Mucosa of gallbladder (tissue), 1 donor: ENCODE measurements around the gene RALB. TPM values are rescaled to one million over a fixed set of nuclear protein-coding genes. Genes with fewer than 3 reads are reported as not detected.
"Not testable (repeated sequence)": the region's sequence is repeated elsewhere in the genome, so short reads cannot be mapped to it uniquely, and the experiment has no call there.

Source experiments
- DNase-seq: peaks from one replicate; pipeline ENCODE4 v3.0.0-alpha.2; 2020; ENCODE audit warnings: low spot score
- total RNA-seq: library from RNA; stranded (reverse); gene quantifications from one replicate; pipeline ENCODE4 v1.2.1, GENCODE V29; 2021
- donor health status: DM: no; HTN: no; CAD: no.

RALB gene
- total RNA-seq, 1 donor from 2014 or later, result 48.1 TPM

DNA sequence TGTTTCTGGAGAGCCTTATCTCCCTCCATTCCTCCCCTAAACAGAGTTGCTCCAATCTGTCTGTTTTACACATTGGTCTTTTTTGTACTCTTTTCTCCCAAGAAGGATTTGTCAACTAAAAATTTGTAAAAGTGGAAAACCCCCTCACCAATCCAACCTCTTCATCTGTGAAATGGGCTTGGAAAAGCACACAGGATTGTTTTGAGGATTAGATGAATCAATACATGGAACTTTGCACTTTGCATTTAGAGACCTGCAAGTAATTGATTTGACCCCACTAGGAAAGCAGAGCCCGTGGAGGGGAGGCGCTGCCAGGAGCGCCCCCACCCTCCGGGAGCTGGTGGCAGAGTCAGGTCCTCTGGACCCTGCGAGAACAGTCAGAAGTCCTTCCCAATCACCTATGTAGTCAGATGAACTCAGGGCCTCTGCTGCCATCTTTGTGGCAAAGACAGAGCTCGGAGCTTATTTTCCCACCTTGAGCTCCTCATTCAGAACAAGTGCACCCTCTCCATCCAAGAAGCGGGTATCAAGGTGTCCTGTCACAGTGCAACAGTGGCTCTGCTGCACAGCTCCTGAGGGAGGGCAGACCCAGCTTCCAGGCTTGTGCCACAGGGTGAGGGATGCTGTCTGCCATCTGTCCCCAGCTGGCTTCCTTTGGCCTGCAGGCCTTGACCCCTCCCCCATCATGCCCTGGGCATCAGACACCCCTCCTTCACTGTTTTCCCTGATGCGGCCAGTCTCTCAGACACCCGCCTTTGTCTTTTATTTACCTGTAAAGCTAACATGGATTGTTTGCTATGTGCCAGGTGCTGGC is 27.7 kb upstream of the RALB start:
- no peak for DNase-seq

DNA sequence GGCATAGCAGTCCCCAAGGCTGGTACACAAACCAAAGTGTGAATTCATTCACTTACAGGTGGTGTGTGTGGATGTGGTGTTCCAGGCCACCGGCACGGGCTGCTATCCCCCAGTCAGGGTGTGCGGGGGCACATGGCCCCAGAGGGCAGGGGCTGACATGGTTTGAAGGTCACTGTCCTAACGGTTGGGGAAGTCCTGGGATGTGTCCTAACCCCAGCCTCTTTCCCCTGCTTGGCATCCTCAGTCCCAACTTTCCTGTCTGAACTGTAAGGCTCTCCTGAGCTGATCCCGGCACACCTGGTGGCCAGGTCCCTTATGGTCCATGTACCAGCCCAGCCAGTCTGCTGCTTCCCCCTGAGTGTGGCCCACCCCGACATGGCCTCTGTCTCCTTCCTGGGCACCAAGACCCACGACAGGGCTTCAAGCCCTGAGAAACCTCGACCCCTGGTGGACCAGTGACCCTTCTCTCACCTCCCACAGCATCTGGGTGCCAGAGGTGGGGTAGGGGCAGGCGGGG is 27.0 kb upstream of the RALB start:
- no peak for DNase-seq

DNA sequence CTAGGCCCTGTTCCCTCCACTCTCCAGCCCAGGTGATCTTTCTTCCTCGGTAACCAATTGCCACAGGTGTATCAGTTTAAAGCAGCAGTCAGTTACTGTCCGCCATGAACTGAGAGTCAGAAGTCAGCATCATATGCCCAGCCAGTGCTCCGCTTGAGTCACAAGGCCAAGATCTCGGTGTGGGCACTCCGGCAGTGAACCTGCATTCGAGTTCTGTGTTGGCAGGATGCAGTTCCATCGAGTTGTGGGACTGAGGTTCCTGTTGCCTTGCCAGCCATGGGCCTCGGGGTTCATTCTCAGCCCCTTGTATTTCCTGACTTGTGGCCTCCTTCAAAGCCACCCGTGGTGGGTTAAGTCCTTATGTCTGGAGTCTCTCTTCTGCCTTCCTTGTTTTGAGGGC is 26.3 kb upstream of the RALB start:
- no peak for DNase-seq

DNA sequence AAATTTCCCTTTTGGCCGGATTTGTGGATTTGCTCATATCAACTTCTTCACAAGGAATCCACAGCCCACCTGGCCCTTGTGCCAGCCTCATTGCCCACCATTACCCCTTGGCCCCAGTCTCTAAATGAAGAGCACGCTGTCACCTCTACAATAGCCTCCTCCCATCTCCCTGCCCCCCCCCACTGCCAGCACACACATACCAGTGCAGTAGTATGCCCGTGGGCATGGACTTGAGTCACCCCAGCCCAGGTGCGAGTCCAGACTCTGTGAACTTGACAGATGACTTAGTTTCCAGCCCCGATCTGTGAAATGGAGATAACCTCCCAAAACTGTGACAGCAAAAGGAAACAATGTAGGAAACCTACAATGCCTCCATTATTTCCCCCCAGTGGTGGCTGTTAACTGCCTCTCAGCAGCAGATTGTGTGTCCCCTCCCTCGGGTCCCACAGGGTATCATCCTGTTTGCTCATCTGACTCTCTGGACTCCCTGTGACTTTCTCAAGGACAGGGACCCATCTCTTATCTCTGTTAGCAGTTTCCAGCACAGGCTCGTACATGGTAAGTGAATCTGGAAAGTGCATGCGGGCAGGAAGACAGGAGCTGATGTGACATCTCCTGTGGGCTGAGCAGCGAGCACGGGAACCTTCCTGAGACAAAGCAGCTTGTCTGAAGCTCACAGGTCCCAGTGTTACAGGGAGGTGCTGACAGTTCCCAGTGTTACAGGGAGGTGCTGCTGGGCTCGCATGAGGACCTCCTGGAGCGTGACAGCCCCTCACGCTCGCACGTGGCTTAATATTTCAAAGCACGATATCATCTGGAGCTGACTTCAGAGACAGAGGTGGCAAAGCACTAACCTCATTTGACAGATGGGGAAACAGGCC is 25.3 kb upstream of the RALB start:
- DNase-seq, result no peak

- DNase-seq, result no peak
These were observed 24.1 kb upstream of the RALB start for GRCh38 chr2:120228503-120228902.

DNA sequence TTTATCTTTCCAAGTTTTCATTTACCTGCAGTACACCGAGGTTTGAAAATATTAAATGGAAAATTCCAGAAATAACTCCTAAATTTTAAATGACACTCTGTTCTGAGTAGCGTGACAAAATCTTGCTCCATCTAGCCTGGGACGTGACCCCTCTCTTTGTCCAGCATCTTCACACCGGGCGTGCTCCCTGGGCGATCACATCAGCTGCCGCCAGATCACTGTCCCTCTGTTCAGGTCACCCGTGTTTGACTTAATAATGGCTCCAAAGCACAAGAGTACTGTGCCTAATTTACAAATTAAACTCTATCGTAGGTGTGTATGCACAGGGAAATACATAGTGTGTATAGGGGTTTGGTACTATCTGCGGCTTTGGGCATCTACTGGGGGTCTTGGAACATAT is 23.3 kb upstream of the RALB start:
- DNase-seq, result no peak

GRCh38 chr2:120230515-120231471 is 21.9 kb upstream of the RALB start:
- DNase-seq, result no peak

DNA sequence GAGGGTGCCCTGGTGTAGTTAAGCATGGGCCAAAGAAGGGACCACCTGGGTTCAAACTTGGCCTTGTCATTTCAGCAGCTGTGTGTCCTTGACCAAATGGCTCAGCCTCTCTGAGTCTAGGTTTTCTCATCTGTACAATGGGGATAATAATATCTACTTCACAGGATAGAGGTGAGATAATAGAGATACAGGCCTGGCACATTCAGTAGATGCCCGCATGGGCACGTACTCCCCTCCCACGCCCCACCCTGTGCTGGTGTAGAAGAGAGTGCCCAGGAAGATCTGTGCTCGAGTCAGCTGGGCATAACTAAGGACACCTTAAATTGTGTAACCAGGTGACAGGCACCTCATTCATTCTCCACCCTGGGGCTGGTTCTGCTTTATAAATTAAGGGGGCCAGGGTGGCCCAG is 21.1 kb upstream of the RALB start:
- no peak for DNase-seq

- DNase-seq, result peak; percentile 32
These were observed 20.5 kb upstream of the RALB start for GRCh38 chr2:120231974-120232635.

DNA sequence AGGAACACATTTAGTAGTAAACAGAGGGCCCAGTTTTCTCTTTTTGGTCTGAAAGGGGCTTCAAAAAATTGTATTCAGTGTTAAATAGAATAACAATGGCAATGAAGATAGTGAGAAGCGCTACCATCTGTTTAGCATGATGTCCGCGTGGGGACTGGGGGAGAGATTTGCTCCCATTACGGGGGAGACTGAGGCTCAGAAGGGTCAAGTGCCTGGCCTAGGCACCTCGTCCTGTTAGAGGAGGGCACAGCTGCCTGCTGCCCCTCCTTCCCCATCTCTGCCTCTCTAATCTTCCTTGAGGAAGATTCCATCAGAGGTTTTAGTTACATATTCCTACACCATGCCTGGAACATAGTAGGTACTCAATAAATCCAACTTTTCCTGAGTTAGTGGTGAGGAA is 19.4 kb upstream of the RALB start:
- no peak for DNase-seq

- not testable (repeated sequence) for DNase-seq
These were observed 17.5 kb upstream of the RALB start for GRCh38 chr2:120235158-120235557.

DNA sequence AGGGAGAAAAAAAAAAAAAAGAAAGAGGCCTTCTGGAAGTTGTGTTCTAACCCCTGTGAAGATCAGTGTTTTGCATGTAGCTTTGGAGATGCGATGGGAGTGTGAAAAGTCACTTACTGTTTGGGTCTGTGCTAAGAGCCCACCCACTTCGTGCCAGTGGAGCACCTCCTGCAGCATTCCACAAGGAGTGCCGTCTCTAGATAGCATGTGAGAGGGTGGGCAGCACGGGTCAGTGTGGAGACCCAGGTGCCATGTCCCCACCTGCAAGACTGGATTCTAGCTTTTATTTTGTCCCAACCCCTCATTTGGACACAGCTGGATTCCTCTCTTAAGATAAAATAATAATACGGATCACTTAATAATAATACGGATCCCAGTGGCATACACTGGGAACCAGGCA is 17.0 kb upstream of the RALB start:
- no peak for DNase-seq

- no peak for DNase-seq
These were observed 16.3 kb upstream of the RALB start for GRCh38 chr2:120236316-120236715.

GRCh38 chr2:120236791-120237190 is 15.9 kb upstream of the RALB start:
- DNase-seq, result no peak

DNA sequence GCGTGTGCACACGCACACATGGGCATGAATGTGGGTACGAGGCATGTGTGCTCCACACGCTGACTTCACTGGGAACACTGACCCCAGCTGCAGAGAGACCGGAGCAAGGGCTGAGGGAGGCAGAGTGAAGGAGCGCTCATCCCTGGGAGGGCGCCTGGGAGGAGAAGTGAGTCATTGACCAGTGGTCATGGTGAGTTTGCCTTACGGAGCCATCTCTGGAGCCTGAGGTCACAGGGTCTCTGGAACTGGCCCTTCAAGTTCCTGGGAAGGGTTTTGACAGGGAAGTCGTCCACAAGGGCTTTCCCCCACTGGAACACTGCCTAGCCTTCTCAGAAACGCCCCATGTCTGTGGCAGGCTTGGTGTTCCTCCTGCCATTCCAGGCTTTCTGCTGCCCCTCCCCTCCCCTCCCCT is 15.2 kb upstream of the RALB start:
- no peak for DNase-seq

DNA sequence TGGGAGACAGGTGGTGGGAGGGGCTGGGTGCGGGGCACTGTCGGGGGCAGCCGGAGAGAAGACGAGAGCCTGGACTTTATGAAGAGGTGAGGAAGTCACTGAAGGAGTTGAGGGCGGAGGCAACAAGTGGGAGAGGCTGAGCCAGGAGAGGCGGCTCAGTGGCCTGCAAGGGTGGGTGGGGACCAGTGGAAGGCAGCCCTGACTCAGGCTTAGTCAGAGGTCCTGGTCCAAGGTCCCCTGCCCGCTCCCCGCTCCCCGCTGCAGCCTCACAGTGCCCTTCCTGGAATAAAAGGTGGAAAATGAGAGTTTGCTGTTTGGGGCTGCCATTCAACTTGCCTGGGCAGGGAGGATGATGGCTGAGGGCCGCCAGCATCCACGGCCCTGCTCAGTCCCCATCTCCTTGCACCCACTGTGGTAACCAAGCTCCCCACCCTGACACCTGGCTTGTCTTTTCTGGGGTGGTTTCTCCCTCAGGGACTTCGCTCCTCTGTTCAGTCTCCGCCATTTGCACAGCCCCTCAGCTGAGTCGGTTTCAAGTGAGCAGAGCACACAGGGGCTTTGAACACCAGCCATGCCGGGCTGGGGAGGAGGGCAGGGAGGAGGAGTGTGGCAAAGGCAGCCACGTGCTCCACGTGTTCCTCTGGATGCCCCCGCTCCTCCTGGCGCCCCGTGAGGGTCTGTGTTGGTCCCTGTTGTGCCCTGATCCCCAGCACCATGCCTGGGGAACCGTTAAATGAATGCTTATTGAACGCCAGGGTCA is 13.7 kb upstream of the RALB start:
- DNase-seq, result peak; percentile 60

DNA sequence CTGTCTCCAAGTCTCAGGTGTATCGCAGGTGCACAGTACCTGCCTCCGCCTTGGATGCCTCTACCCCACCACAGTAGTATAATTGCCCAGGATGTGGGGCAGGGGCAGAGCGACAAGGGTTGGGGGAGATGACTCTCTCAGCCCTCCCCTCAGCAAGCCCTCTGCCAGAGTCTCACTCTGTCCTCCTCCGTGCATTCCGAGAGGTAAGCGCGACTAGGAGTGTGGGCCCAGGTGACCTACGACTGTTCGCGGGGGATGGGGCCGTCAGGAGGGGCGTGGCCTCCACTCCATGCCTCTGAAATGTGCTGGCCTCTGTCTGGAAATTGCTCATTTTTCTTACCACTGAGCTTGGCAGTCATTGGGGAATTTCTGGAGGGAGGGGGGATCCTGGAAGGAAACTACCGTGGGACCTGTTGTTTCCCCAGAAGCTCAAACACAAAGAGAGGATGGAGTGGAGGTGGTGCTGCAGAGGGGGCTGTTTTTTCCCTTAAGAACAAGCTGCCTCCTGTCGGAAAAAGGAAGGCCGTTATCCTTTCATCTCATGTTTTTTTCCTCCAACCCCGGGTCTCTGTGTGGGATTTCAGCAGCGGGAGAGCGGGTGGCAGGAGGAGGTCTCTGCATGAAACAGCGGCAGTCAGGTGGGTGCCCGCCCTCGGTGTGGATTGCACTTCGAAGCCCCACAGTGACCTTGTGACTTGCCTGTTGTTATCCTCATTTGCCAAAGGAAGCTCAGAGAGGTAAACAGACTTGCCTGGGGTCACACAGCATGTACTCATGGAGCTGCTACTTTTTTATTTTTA is 13.0 kb upstream of the RALB start:
- no peak for DNase-seq

DNA sequence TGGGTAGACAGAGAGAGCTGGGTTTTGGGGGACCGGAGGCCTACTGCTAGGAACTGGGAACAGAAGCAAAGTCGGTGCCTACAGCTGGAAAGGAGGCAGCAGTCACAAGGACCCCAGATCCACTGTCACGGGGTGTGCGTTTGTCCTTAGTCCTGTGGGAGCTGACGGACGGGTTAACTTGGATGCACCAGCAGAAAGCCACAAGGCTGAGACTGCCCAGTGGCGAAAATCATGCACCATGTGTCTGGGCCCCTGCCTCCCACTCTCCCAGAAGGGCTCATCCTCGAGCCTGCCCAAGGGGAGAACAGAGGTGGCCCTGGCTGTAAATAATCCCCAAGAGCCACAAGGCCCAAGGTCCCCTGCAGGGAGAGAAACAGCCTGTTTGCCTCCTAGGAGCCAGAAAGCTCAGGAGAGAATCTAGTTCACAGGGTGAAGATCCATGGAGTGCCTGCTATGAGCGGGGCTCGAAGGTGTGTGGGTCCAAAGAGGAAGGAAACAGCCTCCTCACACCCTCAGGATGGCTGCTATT is 11.7 kb upstream of the RALB start:
- DNase-seq, result no peak

DNA sequence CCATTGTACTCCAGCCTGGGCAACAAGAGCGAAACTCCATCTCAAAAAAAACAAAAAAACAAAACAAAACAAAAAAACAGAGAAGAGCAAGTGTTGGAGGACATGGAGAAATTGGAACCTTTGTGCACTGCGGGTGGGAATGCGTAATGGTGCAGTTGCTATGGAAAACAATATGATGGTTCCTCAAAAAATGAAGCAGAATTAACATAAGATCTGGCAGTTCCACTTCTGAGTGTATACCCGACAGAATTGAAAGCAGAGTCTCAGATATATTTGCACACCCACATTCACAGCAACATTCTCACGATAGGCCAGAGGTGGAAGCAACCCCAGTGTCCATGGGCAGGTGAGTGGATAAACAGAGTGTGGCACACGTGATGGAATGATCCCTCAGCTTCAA is 11.0 kb upstream of the RALB start:
- DNase-seq, result no peak
